ENCODE results near the gene ARL3.
"Not testable (repeated sequence)": the region's sequence is repeated elsewhere in the genome, so short reads cannot be mapped to it uniquely, and the experiment has no call there.

Gene ARL3

DNA sequence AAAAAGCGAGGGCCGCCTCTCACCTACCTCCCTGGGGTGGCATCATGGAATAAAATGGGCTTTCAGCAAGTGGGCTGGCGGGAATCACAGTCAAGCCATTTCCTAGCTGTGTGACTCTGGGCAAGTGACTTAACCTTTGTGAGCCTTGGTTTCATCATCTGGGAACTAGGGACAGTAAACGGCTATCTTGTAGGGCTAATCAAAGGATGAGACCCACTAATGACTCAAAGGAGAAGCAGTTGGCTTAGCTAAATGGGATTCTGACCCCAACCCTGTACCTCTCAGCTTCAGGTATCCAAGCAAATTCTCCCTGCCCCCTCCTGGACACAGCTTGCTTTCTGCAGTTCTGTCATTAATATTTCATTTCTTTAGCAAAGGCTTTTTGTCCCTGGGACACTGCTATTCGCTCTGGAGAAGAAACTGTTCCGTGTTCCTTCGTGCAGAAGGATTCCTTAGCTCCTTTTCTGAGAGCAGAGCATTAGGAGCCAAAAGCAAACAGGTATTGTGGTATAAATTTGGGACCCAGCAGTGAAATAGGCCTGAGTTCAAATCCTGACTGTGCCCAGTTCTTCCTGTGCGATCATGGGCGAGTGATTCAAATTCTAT is 44.0 kb downstream of the ARL3 start:
- peak overlapping the region; percentile 74 for H3K27ac ChIP-seq
- no peak overlapping the region for H3K4me3 ChIP-seq (ENCODE audit: low read depth, low read length)
- TF ChIP-seq, protein P1, sequence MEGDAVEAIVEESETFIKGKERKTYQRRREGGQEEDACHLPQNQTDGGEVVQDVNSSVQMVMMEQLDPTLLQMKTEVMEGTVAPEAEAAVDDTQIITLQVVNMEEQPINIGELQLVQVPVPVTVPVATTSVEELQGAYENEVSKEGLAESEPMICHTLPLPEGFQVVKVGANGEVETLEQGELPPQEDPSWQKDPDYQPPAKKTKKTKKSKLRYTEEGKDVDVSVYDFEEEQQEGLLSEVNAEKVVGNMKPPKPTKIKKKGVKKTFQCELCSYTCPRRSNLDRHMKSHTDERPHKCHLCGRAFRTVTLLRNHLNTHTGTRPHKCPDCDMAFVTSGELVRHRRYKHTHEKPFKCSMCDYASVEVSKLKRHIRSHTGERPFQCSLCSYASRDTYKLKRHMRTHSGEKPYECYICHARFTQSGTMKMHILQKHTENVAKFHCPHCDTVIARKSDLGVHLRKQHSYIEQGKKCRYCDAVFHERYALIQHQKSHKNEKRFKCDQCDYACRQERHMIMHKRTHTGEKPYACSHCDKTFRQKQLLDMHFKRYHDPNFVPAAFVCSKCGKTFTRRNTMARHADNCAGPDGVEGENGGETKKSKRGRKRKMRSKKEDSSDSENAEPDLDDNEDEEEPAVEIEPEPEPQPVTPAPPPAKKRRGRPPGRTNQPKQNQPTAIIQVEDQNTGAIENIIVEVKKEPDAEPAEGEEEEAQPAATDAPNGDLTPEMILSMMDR (IDR thresholded peaks at IDR 0.05; ENCODE audit: low read depth, low read length), result no peak
- no peaks in the 10 kb centered on the region for H3K27me3 ChIP-seq (ENCODE audit: insufficient read depth, low read depth, severe bottlenecking)
- DNase-seq, result no peak
- no peaks in the 10 kb centered on the region for H3K9me3 ChIP-seq (ENCODE audit: severe bottlenecking)
- no peaks in the 10 kb centered on the region for H3K36me3 ChIP-seq

DNA sequence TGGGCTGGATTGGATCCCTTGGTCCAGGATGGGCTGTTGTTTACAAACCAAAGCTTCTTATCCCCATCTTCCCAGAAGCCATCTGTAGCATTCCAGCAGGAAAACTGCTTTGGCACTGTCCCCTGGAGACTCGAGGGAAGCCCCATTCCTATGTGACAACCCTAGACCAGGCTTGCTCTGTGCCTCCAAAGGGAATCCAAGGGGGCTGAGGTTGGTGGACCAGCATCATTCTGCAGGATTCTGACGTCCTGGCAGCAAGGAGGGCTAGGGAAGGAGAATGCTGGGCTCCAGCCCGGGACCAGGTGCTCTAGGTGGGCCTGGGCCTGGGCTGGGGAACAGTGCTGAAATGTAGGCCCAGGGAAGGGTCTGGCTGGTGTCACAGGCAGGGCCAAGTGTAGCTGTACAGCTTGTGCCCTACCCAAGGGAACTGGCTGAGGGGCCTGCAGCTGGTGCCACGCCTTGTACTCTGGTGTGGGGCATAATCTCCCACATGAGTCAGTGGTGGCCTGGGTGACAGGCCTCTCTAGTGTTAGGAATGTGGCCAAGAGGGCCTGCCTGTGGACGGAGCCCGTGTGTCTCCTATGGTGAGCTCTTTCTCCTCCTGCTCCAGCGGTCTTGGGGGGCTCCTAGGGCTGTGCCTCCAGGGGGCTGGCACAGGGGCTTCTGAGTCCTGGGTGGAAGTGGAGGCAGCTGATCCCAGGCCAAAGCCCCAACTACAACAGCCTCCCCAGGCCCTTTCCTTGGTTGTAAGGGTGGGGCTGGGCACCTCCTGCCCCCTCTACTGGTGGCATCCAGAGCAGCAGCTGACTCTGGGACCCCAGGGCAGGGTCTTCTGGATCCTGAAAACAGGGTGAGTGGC is 44.8 kb downstream of the ARL3 start:
- peak overlapping the region; percentile 74; the same call in 1 of the 2 replicates for H3K27ac ChIP-seq
- DNase-seq, result no peak
- no peaks in the 10 kb centered on the region for H3K36me3 ChIP-seq
- TF ChIP-seq, protein P1 (IDR thresholded peaks at IDR 0.05; ENCODE audit: low read depth, low read length), result no peak
- no peaks in the 10 kb centered on the region for H3K27me3 ChIP-seq (ENCODE audit: insufficient read depth, low read depth, severe bottlenecking)
- no peaks in the 10 kb centered on the region for H3K9me3 ChIP-seq (ENCODE audit: severe bottlenecking)
- H3K4me3 ChIP-seq (ENCODE audit: low read depth, low read length), result no peak overlapping the region

- no peaks in the 10 kb centered on the region for H3K9me3 ChIP-seq (ENCODE audit: severe bottlenecking)
- no peaks in the 10 kb centered on the region for H3K36me3 ChIP-seq
- H3K4me3 ChIP-seq (ENCODE audit: low read depth, low read length), result no peak overlapping the region
- no peak for DNase-seq
- no peaks in the 10 kb centered on the region for H3K27me3 ChIP-seq (ENCODE audit: insufficient read depth, low read depth, severe bottlenecking)
- H3K27ac ChIP-seq, result no peak overlapping the region
- TF ChIP-seq, protein P1 (IDR thresholded peaks at IDR 0.05; ENCODE audit: low read depth, low read length), result no peak
Observed at GRCh38 chr10:102668326-102669107, 45.7 kb downstream of the ARL3 start.

DNA sequence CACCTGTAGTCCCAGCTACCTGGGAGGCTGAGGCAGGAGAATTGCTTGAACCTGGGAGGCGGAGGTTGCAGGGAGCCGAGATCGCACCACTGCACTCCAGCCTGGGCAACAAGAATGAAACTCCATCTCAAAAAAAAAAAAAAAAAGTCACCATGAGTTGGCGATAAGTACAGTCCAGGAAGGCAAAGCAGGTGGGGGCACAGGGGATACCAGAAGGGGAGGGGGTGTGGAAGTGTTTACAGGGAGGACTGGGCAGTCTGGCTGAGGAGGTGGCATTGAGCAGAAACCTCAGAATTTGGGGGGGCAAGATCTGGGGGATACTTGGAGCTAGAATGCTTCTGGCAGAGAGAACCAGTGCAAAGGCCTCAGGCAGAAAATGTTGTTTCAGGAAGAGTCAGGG is 46.8 kb downstream of the ARL3 start:
- H3K27me3 ChIP-seq (ENCODE audit: insufficient read depth, low read depth, severe bottlenecking); DNase-seq; H3K27ac ChIP-seq; H3K9me3 ChIP-seq (ENCODE audit: severe bottlenecking); H3K4me3 ChIP-seq (ENCODE audit: low read depth, low read length); H3K36me3 ChIP-seq: not testable (repeated sequence)

GRCh38 chr10:102665904-102666509 is 48.2 kb downstream of the ARL3 start:
- H3K4me3 ChIP-seq (ENCODE audit: low read depth, low read length), result no peak overlapping the region

More at GRCh38 chr10:102665904-102666509, 48.2 kb downstream of the ARL3 start:
- no peaks in the 10 kb centered on the region for H3K36me3 ChIP-seq
- TF ChIP-seq, protein P1 (IDR thresholded peaks at IDR 0.05; ENCODE audit: low read depth, low read length), result no peak
- no peak for DNase-seq
- H3K27me3 ChIP-seq (ENCODE audit: insufficient read depth, low read depth, severe bottlenecking), result no peaks in the 10 kb centered on the region
- H3K27ac ChIP-seq, result no peak overlapping the region
- no peaks in the 10 kb centered on the region for H3K9me3 ChIP-seq (ENCODE audit: severe bottlenecking)

All from WERI-Rb-1 (cell line).